WI38 (cell line): ENCODE measurements around the gene TARM1.

Experiments used
- H3K4me3 ChIP-seq: 2 replicates; pipeline ENCODE4 v1.5.1; 2011; ENCODE audit warnings: low read depth, mild to moderate bottlenecking, control low read depth, low read length
- TF ChIP-seq, protein P1 (sequence below): IDR thresholded peaks from 2 replicates; pipeline ENCODE4 v1.5.1; 2012; ENCODE audit warnings: low read depth, mild to moderate bottlenecking, control low read depth, low read length

The TARM1 gene

DNA sequence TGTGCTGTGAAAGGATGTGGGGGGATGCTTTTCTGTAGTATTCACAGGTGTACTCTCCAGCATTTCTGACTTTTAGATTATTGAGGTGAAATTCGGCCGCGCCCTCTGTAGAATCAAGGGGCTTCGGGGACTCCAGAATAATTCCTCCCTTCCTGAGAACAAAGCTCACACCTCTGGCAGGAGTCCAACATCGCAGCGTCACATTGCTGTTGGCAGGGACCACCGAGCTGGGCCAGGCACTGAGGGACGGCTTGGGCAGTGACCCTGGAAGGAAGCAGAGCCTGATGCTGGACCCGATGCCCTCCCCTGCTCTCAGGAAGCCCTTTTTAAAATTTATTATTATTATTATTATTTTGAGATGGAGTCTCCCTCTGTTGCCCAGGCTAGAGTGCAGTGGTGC lies 6.3 kb downstream of the TARM1 start:
- H3K4me3 ChIP-seq, result no peak overlapping the region
- TF ChIP-seq, protein P1, sequence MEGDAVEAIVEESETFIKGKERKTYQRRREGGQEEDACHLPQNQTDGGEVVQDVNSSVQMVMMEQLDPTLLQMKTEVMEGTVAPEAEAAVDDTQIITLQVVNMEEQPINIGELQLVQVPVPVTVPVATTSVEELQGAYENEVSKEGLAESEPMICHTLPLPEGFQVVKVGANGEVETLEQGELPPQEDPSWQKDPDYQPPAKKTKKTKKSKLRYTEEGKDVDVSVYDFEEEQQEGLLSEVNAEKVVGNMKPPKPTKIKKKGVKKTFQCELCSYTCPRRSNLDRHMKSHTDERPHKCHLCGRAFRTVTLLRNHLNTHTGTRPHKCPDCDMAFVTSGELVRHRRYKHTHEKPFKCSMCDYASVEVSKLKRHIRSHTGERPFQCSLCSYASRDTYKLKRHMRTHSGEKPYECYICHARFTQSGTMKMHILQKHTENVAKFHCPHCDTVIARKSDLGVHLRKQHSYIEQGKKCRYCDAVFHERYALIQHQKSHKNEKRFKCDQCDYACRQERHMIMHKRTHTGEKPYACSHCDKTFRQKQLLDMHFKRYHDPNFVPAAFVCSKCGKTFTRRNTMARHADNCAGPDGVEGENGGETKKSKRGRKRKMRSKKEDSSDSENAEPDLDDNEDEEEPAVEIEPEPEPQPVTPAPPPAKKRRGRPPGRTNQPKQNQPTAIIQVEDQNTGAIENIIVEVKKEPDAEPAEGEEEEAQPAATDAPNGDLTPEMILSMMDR, result no peak

DNA sequence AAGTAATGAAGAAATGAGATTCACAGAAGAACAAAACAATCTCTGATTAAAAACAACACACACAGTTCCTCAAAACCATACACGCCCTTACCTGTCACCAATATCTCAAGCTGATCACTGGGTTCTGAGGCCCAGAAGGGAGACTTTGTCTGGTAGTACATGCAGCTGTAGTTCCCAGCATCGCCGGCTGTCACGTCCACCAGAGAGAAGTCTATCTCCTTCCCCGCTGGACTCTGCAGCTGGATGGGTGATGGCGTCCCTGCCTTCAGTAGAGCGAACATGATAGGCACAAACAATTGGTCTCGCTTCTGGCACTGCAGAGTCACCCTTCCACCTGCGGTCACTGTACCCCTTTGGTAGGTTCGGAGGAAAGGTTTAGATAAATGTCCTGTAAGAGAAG lies 7.3 kb downstream of the TARM1 start:
- no peak overlapping the region for H3K4me3 ChIP-seq
- TF ChIP-seq, protein P1, result no peak

DNA sequence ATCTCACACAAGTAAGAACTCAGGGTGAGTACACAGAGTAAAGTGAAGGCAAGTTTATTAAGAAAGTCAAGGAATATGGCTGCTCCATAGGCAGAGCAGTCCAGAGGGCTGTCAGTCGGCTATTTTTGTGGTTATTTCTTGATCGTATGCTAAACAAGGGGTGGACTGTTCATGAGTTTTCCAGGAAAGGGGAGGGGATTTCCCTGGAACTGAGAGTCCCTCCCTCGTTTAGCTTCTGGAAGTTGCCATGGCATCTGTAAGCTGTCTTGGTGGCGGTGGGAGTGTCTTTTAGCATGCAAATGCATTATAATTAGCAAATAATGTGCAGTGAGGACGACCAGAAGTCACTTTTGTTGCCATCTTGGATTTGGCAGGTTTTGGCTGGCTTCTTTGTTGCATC lies 11.7 kb downstream of the TARM1 start:
- H3K4me3 ChIP-seq, result no peak overlapping the region
- TF ChIP-seq, protein P1, result no peak

DNA sequence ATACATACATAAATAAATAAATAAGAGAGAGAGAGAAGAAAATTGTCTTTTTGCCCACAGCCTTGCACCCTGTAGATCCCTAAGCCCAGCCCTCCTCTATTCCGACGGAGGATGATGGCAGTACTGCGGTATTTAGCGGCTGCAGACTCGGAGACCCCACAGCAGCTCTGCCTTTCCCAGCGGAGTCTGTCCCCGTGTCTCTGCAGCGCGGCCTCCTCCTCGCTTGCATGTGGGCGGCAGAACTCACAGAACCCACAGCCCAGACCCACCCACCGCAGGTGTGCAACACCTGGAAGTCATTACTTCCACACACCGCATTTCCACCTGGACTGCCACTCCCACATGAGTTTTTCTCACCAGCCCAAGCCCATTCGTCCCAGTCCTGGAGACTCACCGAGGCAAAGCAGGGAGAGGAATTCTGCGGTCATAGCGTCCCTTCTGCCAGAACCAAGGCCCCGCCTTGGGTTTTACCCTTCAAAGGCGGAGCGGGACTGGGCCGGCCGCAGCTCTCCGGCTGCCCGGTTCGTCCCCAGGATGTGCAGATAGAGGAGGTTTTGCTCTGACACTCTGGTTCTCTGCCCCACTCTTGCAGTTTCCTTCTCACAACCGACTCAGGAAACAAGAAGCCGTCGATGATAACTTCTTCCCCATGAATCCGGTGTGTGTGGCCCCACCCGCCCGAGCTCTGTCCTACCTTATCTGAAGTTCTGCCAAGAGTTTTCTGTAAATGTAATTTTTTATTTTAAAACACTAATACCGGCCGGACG lies 17.6 kb downstream of the TARM1 start, which contains the start of gene VSTM1:
VSTM1 (minus strand) TSS at position 548 of the 767 bp plus-strand sequence; CDS start at position 428, 120 bp downstream.
- TF ChIP-seq, protein P1, result no peak
- no peak within 1 kb of the TSS for H3K4me3 ChIP-seq

DNA sequence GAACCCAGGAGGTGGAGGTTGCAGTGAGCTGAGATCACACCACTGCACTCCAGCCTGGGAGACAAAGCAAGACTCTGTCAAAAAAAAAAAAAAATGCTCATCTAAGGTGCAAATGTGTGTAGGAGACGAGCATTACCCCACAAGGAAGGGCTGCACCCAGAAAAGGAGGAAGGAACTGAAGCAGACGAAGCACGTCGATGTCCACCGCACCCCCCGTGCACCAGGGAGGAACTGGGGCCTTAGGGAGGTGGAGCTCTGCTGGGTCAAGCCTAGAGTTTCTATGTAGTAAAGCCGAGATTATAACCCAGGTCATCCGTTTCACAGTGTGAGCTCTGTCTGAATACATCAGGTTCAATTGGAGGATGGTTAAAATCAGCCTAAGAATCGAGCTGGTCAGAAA lies 18.5 kb downstream of the TARM1 start:
- no peak overlapping the region for H3K4me3 ChIP-seq
- TF ChIP-seq, protein P1, result no peak

DNA sequence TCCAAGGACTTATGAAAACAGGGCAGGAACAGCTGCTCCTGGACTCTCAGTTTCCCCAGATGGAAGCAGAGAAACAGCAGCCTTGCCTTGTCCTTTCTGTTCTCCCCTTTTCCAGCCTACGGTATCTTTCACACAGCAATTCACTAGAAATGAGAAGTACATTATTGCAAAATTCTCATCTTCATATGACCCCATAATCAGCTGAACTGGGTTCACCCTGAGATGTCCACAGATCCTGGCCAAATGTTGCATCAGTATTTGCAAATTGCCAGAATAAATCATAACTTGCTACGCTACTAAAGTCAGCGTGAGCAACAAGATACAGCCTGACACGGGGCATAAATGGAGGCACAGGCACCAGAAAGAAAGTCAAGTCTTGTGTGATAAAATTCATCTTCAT lies 33.5 kb downstream of the TARM1 start:
- TF ChIP-seq, protein P1, result no peak

DNA sequence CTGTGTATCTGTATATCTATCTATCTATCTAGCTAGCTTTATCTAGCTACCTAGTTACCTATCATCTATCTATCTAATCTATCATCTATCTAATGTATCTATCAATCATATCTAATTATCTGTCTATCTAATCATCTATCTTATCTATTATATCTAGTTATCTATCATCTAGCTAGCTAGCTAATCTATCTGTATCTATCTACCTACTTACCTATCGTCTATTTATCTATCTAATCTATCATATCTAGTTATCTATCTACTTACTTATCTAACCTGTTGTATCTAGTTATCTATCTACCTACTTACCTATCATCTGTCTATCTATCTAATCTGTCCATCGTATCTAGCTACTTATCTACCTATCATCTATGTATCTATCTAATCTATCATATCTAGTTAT lies 35.4 kb downstream of the TARM1 start:
- H3K4me3 ChIP-seq, result no peak overlapping the region
- TF ChIP-seq, protein P1, result no peak

More for the DNA sequence above, 33.5 kb downstream of the TARM1 start:
- H3K4me3 ChIP-seq, result no peak overlapping the region
